ENCODE measurements around the gene BACH2.

The BACH2 gene

GRCh38 chr6:90204327-90205056 is 92.2 kb downstream of the BACH2 start:
- DNase-seq: no peak

- DNase-seq: no peak
Observed at GRCh38 chr6:90203672-90204071, 93.0 kb downstream of the BACH2 start.

GRCh38 chr6:90202156-90202555 is 94.5 kb downstream of the BACH2 start:
- no peak for DNase-seq

GRCh38 chr6:90199900-90200299 is 96.7 kb downstream of the BACH2 start:
- DNase-seq: no peak

GRCh38 chr6:90198758-90199425 is 97.8 kb downstream of the BACH2 start:
- no peak for DNase-seq

- DNase-seq: no peak
Observed at GRCh38 chr6:90197854-90198496, 98.7 kb downstream of the BACH2 start.

GRCh38 chr6:90195094-90195829 is 101.4 kb downstream of the BACH2 start:
- DNase-seq: no peak

- DNase-seq: no peak
Observed at GRCh38 chr6:90194371-90194841, 102.2 kb downstream of the BACH2 start.

GRCh38 chr6:90193359-90193758 is 103.3 kb downstream of the BACH2 start:
- DNase-seq: no peak

GRCh38 chr6:90192857-90193256 is 103.8 kb downstream of the BACH2 start:
- DNase-seq: peak; percentile 65

- no peak for DNase-seq
Observed at GRCh38 chr6:90190752-90191395, 105.8 kb downstream of the BACH2 start.

- DNase-seq: no peak
Observed at GRCh38 chr6:90190131-90190530, 106.5 kb downstream of the BACH2 start.

GRCh38 chr6:90187437-90188121 is 109.1 kb downstream of the BACH2 start:
- no peak for DNase-seq

GRCh38 chr6:90186637-90187371 is 109.8 kb downstream of the BACH2 start:
- no peak for DNase-seq

GRCh38 chr6:90186026-90186425 is 110.6 kb downstream of the BACH2 start:
- no peak for DNase-seq

GRCh38 chr6:90184334-90185298 is 112.0 kb downstream of the BACH2 start:
- no peak for DNase-seq

- DNase-seq: no peak
Observed at GRCh38 chr6:90183587-90184333, 112.9 kb downstream of the BACH2 start.

- DNase-seq: no peak
Observed at GRCh38 chr6:90180526-90180925, 116.1 kb downstream of the BACH2 start.
